Measurements from ENCODE around the gene RGS16.
A peak's percentile ranks its signal among the peaks of the same experiment; 100 is the strongest.
"Not testable (repeated sequence)": the region's sequence is repeated elsewhere in the genome, so short reads cannot be mapped to it uniquely, and the experiment has no call there.

Gene RGS16

DNA sequence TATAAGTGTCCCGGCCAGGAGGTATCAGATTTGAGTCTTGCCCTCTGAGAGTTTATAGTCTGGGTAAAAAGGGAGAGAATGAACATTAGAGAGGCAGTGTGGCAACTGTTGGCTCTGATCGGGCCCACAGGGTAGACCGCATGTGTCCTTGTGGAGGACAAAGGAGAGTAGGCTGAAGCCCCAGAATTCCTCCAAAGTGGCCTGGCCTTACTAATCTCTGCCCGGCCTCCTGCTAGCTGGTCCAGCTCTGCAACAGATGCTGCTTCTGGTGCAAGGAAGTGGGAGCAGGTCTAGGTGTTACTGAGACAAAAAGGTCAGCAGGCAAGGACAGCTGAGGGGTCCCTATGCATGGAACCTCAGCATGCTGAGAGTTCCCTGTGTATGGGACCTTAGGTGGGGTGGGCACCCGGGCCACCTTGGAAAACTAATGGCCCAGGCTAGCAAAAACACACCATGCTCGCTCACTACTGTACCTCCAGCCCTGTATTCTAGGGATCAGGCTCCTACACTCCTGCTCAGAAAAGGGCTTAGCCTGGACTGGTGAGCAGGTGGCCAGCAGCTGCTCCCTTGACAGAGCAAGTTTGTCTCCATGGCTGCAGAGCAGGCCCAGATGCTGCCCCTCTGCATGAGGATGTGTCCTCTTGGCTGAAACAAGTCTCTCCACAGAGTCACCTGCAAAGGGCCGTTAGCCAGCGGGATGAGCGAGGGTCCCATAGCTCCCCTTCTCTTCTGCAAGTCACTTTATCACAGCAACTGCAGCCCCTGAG is 30.3 kb upstream of the RGS16 start:
- H3K27me3 Mint-ChIP-seq = peaks cover 4 to 7% of the 10 kb centered on the region in 2 donors
- no peak overlapping the region for H3K27ac Mint-ChIP-seq
- no peaks in the 10 kb centered on the region for H3K9me3 Mint-ChIP-seq
- H3K4me3 Mint-ChIP-seq = no peak overlapping the region
- no peaks in the 10 kb centered on the region for H3K36me3 Mint-ChIP-seq
- no peak for DNase-seq
- ATAC-seq (replicated peaks) = no peak
- peaks cover 28 to 37% of the 10 kb centered on the region in 2 donors for H3K4me1 Mint-ChIP-seq

DNA sequence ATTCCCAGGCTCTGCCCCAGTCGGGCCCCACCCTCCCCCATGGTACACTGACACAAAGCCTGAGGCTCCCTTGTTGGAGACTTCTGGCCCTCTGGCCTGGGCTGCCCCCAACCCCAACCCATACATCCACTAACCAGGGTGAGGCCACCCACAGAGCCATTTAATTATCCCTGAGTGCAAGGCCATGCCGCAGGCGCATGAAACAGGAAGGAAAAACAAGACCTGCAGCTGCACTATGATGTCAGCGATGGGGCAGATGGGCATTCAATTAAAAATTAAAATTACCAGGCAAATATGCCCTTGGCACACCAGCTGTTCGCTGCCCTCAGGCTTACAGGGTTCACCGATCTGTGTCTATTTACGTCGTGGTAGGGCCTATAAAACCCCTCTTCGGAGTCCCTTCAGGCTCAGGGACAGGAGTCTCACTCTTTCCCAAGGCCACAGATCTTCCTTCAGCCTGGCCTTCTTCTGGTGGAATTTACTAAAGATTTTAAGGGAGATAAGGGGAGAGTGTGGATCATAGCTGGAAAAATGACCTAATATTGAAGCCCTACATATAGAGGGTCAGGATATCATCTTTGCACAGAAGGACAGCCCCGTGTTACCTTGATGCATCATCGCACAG is 29.6 kb upstream of the RGS16 start:
- Mint-ChIP-seq H3K27ac (peak overlapping the region; percentile 78), H3K27me3 (peaks cover 4 to 7% of the 10 kb centered on the region in 2 donors), H3K4me1 (peaks cover 29 to 45% of the 10 kb centered on the region in 2 donors), H3K4me3 (no peak overlapping the region), H3K9me3 (no peaks in the 10 kb centered on the region), H3K36me3 (no peaks in the 10 kb centered on the region)
- peak; percentile 24 to 36 for ATAC-seq (replicated peaks)
- DNase-seq = no peak

DNA sequence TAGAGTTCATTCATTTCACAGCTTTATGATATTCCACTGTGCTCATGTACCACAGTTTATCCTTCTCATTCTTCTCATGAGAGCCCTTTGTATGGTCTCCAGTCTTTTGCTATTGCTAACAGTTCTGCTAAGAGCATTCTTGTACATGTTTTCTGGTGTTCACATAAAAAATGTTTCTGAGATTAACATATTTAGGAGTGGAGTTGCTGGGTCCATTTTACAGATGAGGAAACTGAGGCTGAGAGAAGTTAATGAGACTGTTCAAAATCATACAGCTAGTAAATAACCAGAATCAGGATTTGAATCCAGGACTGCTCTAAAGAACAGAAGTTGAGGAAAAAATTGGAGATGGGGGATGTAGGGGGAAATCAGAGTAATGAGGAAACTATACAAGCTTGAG is 28.8 kb upstream of the RGS16 start:
- ATAC-seq (replicated peaks) (no peak), DNase-seq (no peak)
- Mint-ChIP-seq H3K9me3 (no peaks in the 10 kb centered on the region), H3K36me3 (no peaks in the 10 kb centered on the region), H3K4me1 (peaks cover 29 to 47% of the 10 kb centered on the region in 2 donors), H3K4me3 (no peak overlapping the region), H3K27me3 (peaks cover 4 to 7% of the 10 kb centered on the region in 2 donors), H3K27ac (no peak overlapping the region)

DNA sequence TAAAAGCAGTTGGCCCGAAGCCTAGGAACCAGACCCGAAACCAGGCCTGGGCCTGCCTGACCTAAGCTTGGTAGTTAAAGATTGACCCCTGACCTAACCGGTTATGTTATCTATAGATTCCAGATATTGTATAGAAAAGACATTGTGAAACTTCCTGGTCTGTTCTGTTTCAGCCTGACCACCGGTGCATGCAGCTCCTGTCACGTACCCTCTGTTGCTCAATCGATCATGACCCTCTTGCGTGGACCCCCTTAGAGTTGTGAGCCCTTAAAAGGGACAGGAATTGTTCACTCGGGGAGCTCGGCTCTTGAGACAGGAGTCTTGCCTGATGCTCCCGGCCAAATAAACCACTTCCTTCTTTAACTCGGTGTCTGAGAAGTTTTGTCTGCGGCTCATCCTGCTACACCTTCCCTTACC is 28.3 kb upstream of the RGS16 start:
- not testable (repeated sequence) for H3K9me3 Mint-ChIP-seq, DNase-seq, H3K27me3 Mint-ChIP-seq, H3K36me3 Mint-ChIP-seq
- Mint-ChIP-seq H3K4me3 (peak overlapping the region in 1 of 2 donors; percentile 66), H3K4me1 (peaks cover 29 to 47% of the 10 kb centered on the region in 2 donors), H3K27ac (peak overlapping the region; percentile 56)
- ATAC-seq (replicated peaks) = peak in 1 of 2 donors; percentile 11

DNA sequence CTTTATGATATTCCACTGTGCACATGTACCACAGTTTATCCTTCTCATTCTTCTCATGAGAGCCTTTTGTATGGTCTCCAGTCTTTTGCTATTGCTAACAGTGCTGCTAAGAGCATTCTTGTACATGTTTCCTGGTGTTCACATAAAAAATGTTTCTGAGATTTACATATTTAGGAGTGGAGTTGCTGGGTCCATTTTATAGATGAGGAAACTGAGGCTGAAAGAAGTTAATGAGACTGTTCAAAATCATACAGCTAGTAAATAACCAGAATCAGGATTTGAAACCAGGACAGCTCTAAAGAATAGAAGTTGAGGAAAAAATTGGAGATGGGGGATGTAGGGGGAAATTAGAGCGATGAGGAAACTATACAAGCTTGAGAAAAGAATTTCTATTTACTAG is 27.8 kb upstream of the RGS16 start:
- Mint-ChIP-seq H3K27me3 (peaks cover 2 to 3% of the 10 kb centered on the region in 2 donors), H3K9me3 (no peaks in the 10 kb centered on the region), H3K36me3 (no peaks in the 10 kb centered on the region), H3K4me3 (peak overlapping the region in 1 of 2 donors; percentile 3), H3K4me1 (peaks cover 29 to 47% of the 10 kb centered on the region in 2 donors), H3K27ac (no peak overlapping the region)
- DNase-seq = no peak
- ATAC-seq (replicated peaks) = no peak

DNA sequence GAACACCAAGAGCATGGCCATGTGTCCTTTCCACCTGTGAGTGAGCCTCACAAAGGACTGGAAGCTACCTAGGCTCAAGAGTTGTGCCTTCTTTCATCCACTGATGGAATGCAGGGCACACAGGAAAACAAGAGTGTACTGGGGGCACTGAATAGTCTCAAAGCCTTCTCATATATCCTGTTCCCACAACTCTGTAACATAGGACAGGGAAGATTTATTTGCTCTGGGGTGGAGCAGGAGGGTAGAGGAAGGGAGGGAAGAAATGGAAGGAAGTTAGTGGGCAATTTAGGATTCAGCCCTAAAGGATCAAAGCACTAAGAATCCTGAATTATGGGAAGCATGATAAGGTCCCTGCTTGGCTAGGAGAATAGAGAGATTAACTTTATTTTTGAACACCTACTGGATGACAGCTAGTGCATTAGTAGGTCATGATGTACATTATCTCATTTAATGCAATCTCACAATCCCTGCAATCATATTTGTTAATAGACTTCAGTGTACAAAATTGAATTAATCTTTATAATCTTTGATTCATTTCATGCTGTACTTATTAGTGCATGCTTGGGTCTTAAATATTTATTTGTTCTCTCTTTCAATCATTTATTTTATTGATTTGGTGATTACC is 27.0 kb upstream of the RGS16 start:
- Mint-ChIP-seq H3K4me3 (no peak overlapping the region), H3K4me1 (peaks cover 29 to 47% of the 10 kb centered on the region in 2 donors), H3K27me3 (peaks cover 4 to 6% of the 10 kb centered on the region in 2 donors), H3K9me3 (no peaks in the 10 kb centered on the region), H3K36me3 (no peaks in the 10 kb centered on the region), H3K27ac (no peak overlapping the region)
- DNase-seq = no peak
- ATAC-seq (replicated peaks) = no peak

DNA sequence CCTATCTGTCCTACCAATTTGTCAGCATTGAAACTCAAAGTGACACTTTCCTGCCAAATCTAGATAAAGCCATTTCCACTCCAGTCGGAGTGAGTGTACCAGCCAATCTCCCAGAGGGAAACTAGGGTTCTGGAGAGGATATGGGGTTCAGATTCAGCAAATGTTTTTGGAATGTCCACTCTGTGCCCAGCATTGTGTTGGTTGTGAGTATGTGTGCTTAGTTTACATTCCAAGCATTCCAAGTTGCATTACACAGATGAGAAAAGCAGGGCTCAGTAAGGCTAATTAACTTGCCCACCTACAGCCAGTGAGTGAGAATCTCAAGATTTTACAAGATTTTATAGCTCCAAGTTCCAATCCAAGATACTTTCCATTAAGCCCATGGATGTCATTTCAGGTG is 26.4 kb upstream of the RGS16 start:
- Mint-ChIP-seq H3K36me3 (no peaks in the 10 kb centered on the region), H3K4me3 (peak overlapping the region in 1 of 2 donors; percentile 15), H3K4me1 (peaks cover 29 to 47% of the 10 kb centered on the region in 2 donors), H3K9me3 (no peaks in the 10 kb centered on the region), H3K27ac (peak overlapping the region; percentile 74), H3K27me3 (peaks cover 4 to 6% of the 10 kb centered on the region in 2 donors)
- ATAC-seq (replicated peaks) (no peak), DNase-seq (no peak)

DNA sequence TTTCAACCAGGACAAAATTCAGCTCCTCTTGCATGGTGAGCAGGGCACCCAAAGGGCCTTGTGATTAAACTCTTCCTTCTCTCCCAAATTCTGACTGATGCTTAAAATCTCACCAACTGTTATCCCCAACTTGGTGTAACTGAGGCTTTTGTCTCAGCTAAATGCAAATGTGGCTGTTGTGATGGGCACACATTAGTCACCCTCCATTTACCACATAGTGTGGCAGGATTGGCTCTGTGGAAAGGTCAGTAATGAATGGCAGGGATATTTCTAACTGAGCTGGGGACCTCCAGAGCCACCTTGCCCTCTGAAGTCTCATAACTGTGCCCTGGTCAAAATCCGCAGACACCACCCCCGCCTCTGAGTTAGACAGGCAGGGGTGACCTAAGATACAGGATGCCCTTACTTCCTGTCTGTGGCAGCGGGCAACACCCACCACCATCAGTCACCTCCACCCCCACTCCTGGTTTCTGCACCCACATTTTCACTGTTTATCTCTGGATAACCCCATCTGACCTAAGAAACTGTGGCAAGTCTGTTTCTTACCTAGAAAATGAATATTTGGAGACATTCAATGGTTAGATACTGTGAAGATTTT is 25.4 kb upstream of the RGS16 start:
- Mint-ChIP-seq H3K4me3 (peak overlapping the region in 1 of 2 donors; percentile 42), H3K9me3 (no peaks in the 10 kb centered on the region), H3K27me3 (peaks cover 4 to 6% of the 10 kb centered on the region in 2 donors), H3K36me3 (no peaks in the 10 kb centered on the region), H3K4me1 (peaks cover 33 to 53% of the 10 kb centered on the region in 2 donors), H3K27ac (peak overlapping the region; percentile 38)
- ATAC-seq (replicated peaks) = peak; percentile 88
- peak; percentile 53 for DNase-seq

DNA sequence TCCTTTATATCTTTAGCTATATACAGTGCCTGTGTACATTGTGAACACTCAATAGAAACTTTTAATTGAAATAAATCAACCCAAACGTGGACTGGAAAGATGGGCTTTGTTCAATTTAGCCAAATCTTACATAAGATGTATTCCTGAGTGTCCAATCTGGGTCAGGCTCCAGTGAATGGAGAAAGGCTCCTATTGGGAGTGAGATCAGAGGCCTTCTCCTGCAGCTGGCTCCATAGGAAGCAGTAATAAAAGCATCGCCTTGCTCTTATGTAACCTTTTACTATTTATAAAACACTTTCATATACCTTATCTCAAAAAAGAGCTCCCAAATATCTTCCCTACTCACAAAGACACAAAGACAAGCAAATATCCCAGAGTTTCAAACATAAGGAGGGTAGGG is 24.9 kb upstream of the RGS16 start:
- H3K36me3 Mint-ChIP-seq = no peaks in the 10 kb centered on the region
- no peak overlapping the region for H3K4me3 Mint-ChIP-seq
- H3K27me3 Mint-ChIP-seq = peaks cover 4 to 6% of the 10 kb centered on the region in 2 donors
- DNase-seq = no peak
- H3K4me1 Mint-ChIP-seq = peaks cover 33 to 53% of the 10 kb centered on the region in 2 donors
- no peaks in the 10 kb centered on the region for H3K9me3 Mint-ChIP-seq
- H3K27ac Mint-ChIP-seq = peak overlapping the region; percentile 38
- no peak for ATAC-seq (replicated peaks)

DNA sequence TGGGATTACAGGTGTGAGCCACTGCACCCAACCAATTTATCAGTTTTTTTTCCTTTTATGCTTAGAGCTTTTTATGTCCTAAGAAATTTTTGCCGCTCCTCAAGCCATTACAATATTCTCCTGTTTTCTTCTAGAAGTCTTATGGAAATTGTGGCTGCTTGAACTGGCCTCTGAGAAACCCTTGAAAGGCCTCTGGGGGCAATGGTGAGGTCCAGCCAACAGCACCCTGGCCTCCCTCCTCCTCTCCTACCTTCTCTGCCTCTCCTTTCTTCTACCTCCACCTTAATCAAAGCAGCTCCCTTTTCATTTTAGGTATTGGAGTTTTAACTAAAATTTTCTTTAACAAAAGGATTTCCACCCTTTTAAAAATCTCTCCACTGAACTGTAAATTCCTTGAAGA is 24.5 kb upstream of the RGS16 start:
- Mint-ChIP-seq H3K27ac (no peak overlapping the region), H3K4me1 (peaks cover 34 to 53% of the 10 kb centered on the region in 2 donors), H3K9me3 (no peaks in the 10 kb centered on the region), H3K4me3 (no peak overlapping the region), H3K36me3 (no peaks in the 10 kb centered on the region), H3K27me3 (peaks cover 4 to 6% of the 10 kb centered on the region in 2 donors)
- no peak for ATAC-seq (replicated peaks)
- DNase-seq = no peak

DNA sequence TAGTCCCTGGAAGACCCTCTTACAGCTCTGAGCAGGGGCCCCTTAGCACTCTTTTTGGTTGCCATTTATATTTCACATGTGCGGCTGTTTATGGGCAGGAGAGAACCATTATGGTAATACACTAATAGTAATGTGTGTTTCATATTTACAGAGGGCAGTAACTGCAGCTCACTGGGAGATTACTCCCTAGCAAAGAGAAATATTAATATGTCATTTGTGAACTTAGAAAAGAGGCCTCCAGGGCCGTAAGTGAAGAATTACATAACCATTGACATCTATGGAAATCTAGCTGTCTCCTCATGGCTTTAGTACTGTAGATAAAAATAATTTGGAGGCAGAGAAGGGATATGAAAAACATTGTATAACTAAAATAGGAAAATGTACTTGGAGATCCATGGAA is 23.4 kb upstream of the RGS16 start:
- ATAC-seq (replicated peaks) (no peak), DNase-seq (no peak)
- Mint-ChIP-seq H3K4me1 (peaks cover 38 to 53% of the 10 kb centered on the region in 2 donors), H3K27ac (no peak overlapping the region), H3K36me3 (no peaks in the 10 kb centered on the region), H3K9me3 (no peaks in the 10 kb centered on the region), H3K27me3 (peaks cover 4 to 6% of the 10 kb centered on the region in 2 donors), H3K4me3 (no peak overlapping the region)

DNA sequence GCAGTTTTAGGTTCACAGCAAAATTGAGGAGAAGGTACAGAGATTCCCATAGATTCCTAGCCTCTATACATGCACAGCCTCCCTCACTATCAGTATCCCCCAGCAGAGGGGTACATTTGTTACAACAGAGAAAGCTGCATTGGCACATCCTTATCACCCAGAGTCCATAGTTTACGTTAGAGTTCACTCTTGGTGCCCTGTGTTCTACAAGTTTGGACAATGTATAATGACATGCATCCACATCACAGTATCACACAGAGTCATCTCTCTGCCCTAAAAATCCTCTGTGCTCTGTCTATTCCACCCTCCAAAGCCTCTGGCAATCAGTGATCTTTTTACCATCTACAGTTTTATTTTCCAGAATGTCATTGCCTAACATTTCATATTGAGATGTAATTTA is 22.3 kb upstream of the RGS16 start:
- H3K9me3 Mint-ChIP-seq = no peaks in the 10 kb centered on the region
- peaks cover 36 to 52% of the 10 kb centered on the region in 2 donors for H3K4me1 Mint-ChIP-seq
- no peak overlapping the region for H3K4me3 Mint-ChIP-seq
- ATAC-seq (replicated peaks) (no peak), DNase-seq (no peak)
- H3K27me3 Mint-ChIP-seq = peaks cover 4 to 6% of the 10 kb centered on the region in 2 donors
- no peak overlapping the region for H3K27ac Mint-ChIP-seq
- no peaks in the 10 kb centered on the region for H3K36me3 Mint-ChIP-seq

DNA sequence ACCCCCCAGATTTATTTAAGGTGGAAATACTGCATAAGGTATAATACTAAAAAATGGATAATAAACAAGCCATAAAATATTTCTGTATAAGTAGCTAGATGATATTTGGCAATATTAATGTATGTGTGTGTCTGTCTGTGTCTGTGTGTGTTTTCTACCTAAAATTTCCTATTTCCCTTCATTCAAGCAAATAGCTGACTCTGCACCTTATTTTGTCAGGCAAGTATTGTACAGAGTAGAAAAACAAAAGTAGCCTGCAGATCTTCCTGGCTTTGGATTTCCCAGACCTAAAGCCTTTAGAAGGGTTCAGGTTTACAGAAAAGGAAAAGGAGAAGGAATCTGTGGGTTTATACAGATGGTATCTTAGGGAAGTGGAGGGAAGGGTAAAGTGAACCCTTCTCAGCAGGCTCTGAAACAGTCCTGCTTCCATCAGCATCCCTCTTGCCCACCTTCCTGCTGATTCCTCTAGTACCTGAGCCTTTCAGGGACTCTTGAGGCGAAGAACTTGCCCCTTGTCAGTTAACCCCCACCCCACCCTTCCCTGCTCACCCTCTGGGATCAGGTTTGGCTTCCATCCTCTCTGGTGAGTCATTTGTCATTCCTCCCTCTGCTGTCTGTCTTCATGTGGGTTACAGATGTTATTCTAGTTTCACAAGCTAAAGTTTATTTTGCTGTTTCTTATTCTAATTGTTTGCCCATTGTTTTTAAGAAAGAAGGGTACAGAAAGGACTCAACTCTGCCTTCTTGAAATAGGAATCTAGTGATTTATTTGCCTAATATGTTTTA is 21.7 kb upstream of the RGS16 start:
- ATAC-seq (replicated peaks) (no peak), DNase-seq (no peak)
- Mint-ChIP-seq H3K27me3 (peaks cover 4 to 6% of the 10 kb centered on the region in 2 donors), H3K4me3 (no peak overlapping the region), H3K9me3 (peaks cover 2 to 3% of the 10 kb centered on the region in 2 donors), H3K4me1 (peaks cover 34 to 56% of the 10 kb centered on the region in 2 donors), H3K36me3 (no peaks in the 10 kb centered on the region), H3K27ac (no peak overlapping the region)

DNA sequence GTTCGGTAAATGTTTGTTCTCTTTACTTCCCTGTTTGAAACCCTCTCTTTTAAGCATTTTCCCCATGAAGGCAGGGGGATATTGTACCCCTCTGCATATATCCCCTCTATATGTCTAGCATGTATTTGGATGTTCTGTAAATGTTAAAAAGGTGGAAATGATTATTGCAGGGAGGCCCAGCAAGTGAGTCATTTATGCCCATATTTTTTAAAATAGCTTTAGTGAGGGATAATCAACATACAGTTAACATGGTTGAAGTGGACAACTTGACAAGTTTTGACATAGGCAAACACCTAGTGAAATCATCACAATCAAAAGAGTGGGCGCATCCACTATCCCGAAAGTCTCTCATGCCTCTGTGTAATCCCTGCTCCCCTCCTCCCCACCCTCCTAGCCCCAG is 20.8 kb upstream of the RGS16 start:
- H3K36me3 Mint-ChIP-seq = peaks cover 4 to 8% of the 10 kb centered on the region in 2 donors
- H3K27ac Mint-ChIP-seq = no peak overlapping the region
- peaks cover 7% of the 10 kb centered on the region in 2 donors for H3K9me3 Mint-ChIP-seq
- H3K4me1 Mint-ChIP-seq = peaks cover 31 to 52% of the 10 kb centered on the region in 2 donors
- no peak overlapping the region for H3K4me3 Mint-ChIP-seq
- ATAC-seq (replicated peaks) (no peak), DNase-seq (no peak)
- peaks cover 4 to 6% of the 10 kb centered on the region in 2 donors for H3K27me3 Mint-ChIP-seq
